Measurements from ENCODE around the gene NPW.
"Not testable (repeated sequence)": the region's sequence is repeated elsewhere in the genome, so short reads cannot be mapped to it uniquely, and the experiment has no call there.

Gene NPW

DNA sequence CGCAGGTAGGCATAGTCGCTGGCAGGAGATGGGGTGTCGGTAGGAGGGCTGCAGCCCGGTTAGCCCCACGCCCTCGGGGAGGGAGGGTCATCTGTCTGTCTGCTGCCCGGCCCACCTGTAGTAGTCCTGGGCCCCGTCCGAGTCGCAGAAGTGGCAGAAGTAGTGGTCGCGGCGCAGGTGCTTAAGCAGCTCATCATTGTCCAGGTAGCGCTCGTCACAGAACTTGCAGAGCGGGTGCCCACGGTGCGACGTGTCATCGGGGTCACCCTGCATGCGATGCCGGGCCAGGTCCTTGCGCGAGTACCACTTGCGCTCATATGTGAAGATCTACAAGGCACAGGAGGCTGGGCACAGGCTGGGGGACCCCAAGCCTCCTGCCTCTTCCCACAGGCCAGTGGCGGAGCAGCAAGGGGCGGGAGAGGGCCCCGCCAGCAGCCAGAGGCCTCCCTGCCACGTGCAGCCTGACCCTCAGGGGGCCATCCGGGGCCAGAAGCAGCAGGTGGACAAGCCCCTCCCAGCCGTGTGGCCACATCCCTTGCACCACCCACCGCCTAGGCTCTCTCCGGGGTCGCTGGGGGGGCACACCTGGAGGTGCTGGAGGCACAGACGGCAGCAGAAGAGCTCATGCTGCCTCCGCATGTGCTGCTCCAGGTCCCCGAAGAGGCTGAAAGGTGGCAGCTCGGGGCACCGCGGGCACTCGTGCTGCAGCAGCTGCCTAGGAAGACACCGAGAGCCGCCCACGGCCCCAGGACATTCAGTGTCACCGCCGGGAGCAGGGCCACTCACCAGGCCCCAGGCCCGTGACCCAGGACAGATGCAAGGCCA, 17.0 kb upstream of the NPW start:
- DNase-seq (ENCODE audit: low spot score), result no peak

DNA sequence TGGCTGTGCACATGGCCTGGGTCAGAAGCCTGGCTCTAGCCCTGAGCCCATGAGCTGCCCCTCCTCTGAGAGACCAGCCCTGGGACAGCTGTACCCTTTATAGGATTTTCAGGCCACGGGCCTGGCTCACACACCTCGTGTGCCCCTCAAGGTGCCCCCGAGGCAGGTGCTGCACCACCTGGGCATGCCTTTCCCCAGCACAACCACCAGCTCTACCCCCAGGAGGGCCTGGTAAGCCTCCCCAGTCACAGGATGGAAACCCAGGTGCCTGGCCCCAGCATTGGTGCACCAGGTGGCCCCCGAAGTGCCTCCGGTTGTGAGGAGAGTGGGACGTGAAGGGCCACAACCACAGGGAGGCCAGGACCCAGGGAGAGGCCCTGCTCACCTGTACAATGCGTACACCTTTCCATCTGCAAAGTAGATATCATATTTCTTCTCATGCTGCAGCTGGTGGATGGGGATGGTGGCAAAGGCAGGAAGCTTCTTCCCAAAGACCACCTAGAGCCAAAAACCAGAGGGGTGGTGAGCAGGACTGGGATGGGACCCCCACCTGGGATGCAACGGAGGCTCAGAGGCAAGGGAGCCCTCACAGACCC, 16.3 kb upstream of the NPW start:
- no peak for DNase-seq (ENCODE audit: low spot score)

DNA sequence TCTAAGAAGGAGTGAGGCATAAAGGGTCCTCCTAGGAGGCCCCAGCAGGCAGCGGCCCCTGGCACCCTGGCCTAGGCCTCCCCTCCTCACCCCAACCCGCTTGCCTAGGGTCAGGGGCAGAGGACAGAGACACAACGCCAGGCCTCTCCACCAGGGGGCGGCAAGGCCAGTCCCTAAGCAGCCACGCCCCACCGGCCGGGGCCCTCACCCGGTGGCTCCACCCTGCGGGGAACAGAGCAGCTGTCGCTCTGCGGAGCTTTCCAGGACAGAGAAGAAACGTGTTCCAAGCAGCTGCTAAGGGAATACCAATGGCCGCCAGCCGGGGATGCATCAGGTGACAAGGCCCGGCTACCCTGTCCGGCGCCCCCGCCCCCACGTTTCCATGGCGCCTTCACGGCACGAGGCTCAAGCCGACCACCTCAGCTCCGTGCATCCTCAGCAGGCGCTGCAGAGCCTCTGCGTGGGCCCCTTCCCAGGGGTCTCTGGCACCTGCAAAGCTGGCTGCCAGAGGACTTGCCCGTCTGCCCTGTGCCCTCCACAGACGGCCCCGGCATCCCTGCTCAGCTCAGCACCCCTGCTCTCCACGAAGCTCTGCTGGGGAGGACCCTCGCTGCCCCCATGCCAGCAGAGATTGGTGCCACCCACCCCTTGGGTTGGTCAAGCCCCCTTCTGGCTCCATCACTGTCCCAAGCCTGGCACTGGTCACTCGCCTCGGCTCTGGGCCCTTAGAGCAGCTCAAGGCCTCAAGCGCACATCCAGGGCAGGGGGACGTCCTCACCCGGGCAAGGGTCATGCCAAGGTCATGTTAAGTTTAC, 15.6 kb upstream of the NPW start:
- DNase-seq (ENCODE audit: low spot score), result peak; percentile 93

DNA sequence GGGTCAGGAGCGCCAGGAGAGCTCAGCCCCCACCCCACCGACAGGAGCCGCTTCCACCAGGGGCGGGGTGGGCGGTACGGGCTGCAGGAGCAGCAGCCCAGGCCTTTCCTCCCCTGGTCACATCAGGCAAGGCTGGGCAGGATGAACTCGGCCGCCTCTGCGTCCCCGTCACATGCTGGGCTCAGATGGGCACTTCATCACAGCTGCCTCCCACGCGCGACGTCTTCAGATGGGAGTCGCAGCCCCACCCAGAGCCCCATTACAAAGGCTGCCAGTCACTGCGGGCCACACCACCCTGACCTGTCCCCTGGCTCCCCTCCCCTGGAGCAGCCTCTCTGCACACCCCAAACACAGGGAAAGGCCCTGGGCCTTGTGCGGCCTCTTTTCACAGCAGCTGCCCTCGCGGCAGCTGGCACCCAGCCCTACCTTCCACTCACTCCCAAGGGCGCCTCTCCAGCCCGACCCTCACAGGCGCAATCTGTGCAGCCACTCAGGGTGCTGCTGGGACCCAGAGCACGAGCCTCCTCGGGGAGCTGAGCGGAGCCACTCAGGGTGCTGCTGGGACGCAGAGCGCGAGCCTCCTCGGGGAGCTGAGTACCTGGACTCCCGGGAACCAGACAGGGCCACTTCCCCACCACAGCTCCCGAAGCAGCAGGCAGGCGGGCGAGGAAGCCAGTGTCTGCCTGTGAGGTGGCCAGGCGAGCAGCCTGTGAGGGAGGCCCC, 14.6 kb upstream of the NPW start:
- no peak for DNase-seq (ENCODE audit: low spot score)

DNA sequence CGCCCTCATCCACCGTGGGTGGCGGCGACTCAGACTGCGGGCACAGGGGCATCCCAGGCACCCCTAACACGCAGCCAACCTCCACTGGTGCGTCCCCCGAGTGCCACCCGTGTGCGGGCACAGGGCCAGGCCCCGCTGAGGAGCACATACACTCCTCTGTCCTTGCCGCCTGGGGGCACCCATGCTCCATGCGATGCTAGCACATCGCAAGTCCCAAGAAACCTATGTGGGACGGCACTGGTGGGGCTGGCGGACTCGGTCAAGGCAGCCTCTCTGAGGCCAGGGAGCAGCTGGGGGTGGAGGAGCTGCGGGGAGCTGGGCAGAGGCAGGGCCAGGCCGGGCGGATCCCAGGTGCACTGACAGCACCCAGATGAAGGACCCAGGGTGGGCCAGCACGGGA, 13.9 kb upstream of the NPW start:
- no peak for DNase-seq (ENCODE audit: low spot score)

DNA sequence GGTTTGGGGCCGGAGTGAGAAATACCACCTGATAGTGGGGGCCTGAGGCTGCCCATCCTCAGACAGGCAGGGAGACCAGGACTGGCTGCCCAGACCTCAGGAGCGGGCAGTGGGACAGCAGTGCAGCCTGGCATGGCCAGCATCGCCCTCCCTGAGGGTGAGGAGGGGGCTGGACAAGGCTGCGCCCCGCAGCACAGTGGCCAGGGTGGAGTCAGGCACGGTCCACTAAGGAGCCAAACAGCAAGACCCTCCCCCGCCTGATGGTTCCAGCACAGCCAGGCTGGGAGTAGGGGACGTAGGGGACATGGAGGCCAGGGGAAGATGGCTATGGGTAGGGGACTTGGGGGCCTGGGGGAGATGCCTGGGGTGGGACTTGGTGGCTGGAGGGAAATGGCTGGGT, 13.3 kb upstream of the NPW start:
- no peak for DNase-seq (ENCODE audit: low spot score)

DNA sequence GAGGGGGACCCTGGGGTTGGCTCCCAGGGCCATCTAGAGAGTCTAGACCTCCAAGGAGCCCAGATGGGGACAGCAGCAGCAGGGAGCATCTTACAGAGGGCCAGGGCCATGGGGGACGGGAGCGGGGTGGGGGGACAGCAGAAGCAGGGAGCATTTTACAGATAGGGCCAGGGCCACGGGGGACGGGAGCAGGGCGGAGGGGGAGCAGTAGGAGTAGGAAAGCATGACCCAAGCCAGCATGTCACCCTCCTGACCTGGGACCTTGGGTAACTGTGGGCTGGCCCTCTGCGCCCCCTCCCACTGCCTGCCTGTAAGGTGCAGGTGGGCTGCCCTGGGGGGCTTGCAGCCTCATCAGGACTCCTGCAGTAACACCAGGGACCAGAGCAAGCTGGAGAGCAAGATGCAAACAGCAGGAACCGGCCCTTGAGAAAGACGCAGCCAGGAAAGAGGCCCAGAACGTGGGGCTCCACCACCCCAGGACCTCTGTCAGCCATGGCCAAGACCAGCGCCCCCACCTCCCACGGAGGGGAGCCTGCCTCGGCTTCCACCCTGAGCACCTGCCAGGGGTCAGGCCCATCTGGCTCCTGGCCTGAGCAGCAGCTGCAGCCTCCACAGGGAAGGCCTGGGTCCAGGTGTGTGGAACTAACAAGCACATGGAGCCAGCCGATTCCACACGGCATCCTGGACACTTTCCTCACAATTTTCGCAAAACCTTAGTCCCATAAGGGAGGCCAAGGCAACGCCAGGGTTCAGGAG, 12.3 kb upstream of the NPW start:
- no peak for DNase-seq (ENCODE audit: low spot score)

DNA sequence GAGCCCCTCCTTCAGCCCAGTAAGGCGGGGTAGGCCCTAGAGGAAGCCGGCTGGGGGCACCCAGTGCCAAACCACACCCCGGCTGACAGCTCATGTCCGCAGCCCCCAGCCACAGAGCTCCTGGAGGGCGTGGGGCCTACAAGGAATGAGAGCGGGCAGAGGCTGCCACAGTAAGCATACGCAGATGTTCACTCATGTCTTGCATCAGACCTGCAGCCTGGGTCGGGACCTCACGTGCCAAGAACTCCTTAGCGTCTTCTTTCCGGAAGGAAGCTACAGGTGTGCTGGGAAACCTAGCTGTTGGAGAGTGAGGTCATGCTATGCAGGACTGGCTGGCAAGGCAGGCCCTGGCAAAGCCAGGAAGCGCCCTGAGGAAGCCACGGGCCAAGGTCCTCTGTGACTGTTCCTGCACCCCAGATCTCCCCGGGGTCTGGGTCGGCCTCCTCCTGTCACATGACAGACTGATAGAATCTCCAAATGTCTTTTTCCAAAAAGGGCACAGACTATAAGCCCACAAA, 11.5 kb upstream of the NPW start:
- no peak for DNase-seq (ENCODE audit: low spot score)

DNA sequence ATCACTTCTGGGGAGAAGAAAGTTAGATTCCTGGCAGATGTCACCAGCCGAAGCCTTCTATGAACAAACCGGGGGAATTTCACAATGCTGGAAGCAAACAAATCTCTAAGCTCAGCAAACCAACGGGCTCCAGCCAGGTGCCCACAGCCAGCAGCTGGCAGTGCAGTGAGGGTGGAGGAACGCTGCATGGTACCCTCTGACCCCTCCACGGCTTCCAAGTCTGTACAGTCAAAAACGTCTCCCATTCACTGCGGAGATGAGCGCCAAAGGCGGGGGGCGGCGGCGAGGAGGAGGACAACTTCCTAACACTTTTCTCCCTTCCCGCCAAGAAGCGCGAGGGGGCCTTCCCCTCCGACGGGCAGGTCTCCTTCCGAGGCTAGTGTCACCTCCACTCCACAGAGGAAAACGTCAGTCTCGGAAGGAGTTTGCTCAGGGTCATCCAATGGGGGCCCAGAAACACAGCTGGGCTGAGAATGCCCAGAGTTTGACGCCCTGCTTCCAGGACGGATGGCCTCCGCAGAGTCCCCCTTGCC, 10.9 kb upstream of the NPW start:
- DNase-seq (ENCODE audit: low spot score), result peak; percentile 54

DNA sequence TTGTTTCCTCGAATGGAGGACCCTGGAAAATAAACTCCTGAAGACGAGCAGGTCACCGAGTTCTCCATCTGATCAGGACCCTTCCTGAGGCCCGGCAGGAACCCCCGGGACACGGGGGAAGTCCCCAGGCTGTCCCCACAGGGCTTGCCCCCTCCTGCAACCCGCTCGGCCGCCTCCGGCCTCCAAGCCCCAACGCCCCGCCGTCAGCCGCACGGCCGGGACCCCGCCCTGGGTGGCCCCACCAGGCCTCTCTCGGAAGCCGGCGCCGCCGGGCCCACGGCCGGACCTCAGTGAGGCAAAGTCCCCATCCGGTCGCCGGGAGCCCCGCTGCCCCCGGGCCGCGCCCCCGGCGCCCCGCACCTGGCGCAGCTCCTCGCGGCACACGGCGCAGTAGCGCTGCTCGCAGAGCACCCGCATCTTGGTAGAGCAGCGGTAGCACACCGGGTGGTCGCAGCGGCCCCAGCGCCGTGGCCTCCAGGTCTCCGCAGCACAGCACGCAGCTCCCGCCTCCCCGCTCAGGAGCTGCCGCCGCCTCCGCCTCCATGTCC, 10.3 kb upstream of the NPW start:
- peak; percentile 45 for DNase-seq (ENCODE audit: low spot score)

DNA sequence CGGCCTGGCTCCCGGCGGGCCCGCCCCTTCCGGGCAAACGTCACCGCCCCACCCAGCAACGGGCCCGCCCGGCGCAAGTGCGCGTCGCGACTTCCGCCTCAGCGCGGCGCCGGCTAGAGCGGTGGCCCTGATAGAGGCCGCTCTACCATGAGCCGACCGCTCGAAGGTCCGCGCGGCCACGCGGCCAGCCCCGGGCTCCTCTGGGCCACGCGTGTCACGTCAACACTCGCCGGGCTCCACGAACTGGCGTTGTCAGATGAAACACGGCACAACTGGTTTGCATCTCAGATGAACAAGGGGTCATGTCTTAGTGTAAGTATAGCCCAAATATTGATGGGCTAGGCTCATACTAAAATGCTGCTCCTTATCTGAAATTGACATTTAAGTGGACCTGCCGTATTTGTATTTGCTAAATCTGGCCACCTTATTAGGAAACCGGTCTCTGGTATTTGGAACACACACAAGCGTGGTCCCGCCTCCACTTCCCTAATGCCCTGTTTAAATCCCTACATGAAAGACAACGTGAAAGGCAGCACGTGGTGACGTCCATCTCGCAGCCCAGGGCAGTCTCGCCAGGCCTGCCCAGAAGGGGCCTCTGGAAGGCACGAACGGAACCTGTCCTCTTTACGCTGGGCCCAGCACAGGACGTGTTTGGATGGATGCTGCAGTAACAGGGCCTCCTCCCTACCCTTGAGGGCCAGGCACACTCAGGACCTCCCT, 9.6 kb upstream of the NPW start, which contains the start of gene ZNF598:
Gene ZNF598 (minus strand): TSS at position 31 of the 720 bp plus-strand sequence.
- peak; percentile 88 for DNase-seq (ENCODE audit: low spot score)

DNA sequence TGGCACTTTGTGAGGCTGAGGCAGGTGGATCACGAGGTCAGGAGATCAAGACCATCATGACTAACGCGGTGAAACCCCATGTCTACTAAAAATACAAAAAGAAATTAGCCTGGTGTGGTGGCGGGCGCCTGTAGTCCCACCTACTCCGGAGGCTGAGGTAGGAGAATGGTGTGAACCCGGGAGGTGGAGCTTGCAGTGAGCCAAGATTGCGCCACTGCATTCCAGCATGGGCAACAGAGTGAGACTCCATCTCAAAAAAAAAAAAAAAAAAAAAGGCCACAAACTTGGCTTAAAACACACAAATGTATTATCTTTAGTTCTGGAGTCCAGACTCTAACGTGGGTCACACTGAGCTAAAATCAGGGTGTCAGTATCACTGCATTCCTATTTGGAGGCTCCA, 7.9 kb upstream of the NPW start:
- not testable (repeated sequence) for DNase-seq (ENCODE audit: low spot score)

DNA sequence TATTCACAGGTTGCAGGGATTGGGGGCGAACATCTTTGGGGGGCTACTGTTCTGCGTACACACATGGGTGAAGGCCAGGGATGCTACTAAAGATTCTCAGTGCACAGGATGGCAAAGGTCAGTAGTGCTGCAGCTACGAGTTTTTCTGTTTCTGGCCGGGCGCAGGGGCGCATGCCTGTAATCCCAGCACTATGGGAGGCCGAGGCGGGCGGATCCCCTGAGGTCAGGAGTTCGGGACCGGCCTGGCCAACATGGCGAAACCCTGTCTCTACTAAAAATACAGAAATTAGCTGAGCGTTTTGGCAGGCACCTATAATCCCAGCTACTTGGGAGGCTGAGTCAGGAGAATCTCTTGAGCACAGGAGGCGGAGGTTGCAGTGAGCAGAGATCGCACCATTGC, 6.1 kb upstream of the NPW start:
- no peak for DNase-seq (ENCODE audit: low spot score)

DNA sequence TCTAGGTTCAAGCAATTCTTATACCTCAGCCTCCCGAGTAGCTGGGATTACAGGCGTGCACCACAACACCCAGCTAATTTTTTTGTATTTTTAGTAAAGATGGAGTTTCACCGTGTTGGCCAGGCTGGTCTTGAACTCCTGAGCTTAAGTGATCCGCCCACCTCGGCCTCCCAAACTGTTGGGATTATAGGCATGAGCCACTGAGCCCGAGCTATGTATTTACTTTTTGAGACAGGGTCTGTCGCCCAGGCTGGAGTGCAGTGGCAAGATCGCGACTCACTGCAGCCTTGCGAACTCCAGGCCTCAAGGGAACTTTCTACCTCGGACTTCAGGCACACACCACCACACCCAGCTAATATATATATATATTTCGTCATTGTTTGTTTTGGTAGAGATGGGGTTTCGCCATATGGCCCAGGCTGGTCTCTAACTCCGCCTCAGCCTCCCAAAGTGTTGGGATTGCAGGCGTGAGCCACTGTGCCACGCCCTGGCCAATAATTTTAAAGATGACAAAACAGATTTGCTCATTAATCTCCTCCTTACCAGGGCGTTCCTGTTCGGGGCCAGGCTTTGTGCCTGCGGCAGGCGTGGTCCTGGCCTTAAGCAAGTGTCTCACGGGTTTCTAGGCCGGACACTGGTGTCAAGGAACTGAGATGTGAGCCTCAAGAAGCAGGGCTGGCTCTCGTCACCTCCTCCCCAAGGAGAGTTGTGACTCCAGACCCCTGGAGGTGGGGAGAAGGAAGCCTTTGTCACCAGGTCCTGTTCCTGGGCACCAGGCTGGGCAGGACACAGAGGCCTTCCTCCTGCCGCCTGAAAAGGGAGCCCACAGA, 4.3 kb upstream of the NPW start:
- DNase-seq (ENCODE audit: low spot score), result no peak

DNA sequence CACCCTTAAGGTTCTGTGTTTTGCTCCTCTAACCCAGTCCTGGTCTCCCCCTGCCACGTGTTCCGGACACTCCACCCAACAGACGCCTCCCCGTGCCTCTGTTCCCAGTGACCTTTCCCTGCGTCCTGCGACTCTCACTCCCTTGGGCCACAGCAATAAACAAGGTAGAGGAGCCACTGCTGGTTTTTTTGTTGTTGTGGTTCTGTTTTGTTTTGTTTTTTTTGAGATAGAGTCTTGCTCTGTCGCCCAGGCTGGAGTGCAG, 3.7 kb upstream of the NPW start:
- DNase-seq (ENCODE audit: low spot score), result no peak

DNA sequence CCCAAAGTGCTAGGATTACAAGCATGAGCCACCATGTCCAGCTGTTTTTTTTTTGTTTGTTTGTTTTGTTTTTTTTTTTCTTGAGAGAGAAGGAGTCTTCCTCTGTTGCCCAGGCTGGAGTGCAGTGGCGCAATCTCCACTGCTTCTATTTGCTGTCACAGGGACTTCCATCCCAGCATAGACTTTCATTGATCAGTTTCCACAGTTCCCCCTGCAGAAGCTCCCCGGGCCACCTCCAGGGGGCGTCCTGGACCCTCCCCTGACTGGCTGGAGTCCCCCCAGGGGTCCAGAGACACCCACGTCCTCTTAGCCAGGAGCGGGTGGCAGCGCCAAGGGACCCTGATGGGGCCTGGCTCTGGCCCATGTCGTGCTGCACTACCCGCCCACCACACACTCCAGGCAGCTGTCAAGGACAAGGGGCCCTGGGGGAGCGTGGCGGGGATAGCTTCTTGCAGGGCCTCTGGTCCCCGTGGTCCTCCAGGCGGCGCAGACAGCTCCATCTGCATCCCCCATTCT, 3.1 kb upstream of the NPW start:
- peak; percentile 50 for DNase-seq (ENCODE audit: low spot score)

DNA sequence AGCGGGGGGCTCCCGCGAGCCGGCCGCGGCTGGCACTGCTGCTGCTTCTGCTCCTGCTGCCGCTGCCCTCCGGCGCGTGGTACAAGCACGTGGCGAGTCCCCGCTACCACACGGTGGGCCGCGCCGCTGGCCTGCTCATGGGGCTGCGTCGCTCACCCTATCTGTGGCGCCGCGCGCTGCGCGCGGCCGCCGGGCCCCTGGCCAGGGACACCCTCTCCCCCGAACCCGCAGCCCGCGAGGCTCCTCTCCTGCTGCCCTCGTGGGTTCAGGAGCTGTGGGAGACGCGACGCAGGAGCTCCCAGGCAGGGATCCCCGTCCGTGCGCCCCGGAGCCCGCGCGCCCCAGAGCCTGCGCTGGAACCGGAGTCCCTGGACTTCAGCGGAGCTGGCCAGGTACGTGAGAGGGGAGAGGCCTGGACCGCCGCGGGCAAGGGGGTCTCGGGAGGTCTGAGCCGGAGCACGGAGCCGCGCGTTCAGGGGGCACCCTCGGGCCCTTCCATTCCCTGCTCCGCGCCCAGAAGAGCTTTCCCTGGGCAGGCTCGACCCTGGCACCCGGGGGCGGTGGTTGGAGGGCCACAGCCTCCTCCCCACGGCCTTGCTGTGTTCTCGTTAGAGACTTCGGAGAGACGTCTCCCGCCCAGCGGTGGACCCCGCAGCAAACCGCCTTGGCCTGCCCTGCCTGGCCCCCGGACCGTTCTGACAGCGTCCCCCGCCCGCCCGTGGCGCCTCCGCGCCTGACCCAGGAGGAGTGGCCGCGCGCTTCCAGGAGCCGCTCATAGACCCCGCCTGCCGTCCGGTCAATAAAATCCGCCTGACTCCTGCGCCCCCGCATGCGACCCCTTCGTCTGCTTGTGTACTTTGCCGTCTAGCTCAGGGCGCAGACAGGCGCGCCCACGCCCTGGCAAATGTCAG, 591 bp downstream of the NPW start:
- DNase-seq (ENCODE audit: low spot score), result no peak

DNA sequence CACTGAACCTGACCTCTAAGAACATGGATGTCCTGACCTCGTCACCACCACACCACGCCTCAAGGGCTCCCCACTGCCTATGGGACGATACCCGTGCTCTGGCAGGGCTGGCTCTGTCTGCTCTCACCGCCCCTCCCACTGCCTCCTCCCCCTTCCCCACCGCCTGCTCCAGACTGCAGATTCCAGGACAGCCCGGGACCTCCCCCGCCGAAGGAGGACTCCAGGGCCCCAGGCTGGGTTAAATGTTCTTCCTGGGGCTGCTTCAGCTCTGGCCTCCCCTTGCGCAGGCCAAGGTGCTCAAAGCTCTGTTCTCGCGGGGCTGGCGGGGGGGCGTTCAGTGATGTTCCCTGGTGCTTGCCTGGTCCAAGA, 3.1 kb downstream of the NPW start:
- no peak for DNase-seq (ENCODE audit: low spot score)
